Thoracic aorta (tissue), 2 donors: ENCODE data around the gene PLCXD3. TPM values are rescaled to one million over a fixed set of nuclear protein-coding genes. Genes with fewer than 3 reads are reported as not detected.

Experiments
- ATAC-seq: fragments of 150-250 bp; one replicate; pipeline ENCODE4 v1.8.0; 2017; ENCODE audit warnings: low read depth; ENCODE audit not compliant: insufficient number of reproducible peaks, low FRiP score
- DNase-seq: peaks from one replicate; pipeline ENCODE4 v3.0.0-alpha.2; 2020; ENCODE audit warnings: low spot score
- H3K27ac ChIP-seq, 2 donors: fragments of 200-600 bp; sonication (generic); 1 replicate in 1 of 2; 2 replicates in 1 of 2; pipeline ENCODE4 v1.5.1; 2016; ENCODE audit warnings: mild to moderate bottlenecking in 2 of 2, moderate library complexity in 2 of 2
- H3K27me3 ChIP-seq: fragments of 200-600 bp; sonication (generic); replicated peaks from 2 replicates; pipeline ENCODE4 v1.6.0; 2016; ENCODE audit warnings: mild to moderate bottlenecking; ENCODE audit not compliant: insufficient read depth
- H3K36me3 ChIP-seq: fragments of 200-600 bp; sonication (generic); one replicate; pipeline ENCODE4 v1.5.1; 2016
- H3K4me1 ChIP-seq, 2 donors: fragments of 200-600 bp; sonication (generic); 1 replicate in 1 of 2; 2 replicates in 1 of 2; pipeline versions ENCODE4 v1.5.1 to v1.6.0; 2016; ENCODE audit warnings: low read depth in 2 of 2, mild to moderate bottlenecking in 1 of 2; ENCODE audit not compliant: control insufficient read depth in 1 of 2
- H3K4me3 ChIP-seq: fragments of 200-600 bp; sonication (generic); 2 replicates; pipeline ENCODE4 v1.5.1; 2016; ENCODE audit warnings: mild to moderate bottlenecking
- H3K9me3 ChIP-seq: fragments of 200-600 bp; sonication (generic); 2 replicates; pipeline ENCODE4 v1.5.1; 2016
- CTCF ChIP-seq: fragments of 200-600 bp; sonication (generic); IDR thresholded peaks from one replicate; pipeline ENCODE4 v1.5.1; 2019; ENCODE audit warnings: antibody characterized with exemption
- total RNA-seq, 2 donors: library from RNA; depleted of rRNA; stranded (reverse); fragments of >200 nt; gene quantifications; one replicate each; pipeline versions ENCODE4 v1.1.0 to v1.2.3, GENCODE V29; 2016

Gene PLCXD3
- total RNA-seq, 2 donors from 2014 or later = 4.3 to 5.9 TPM

- Histone ChIP-seq H3K36me3 (no peaks in the 10 kb centered on the region), H3K27ac (no peak overlapping the region), H3K4me1 (no peaks in the 10 kb centered on the region), H3K4me3 (no peak overlapping the region), H3K9me3 (no peaks in the 10 kb centered on the region), H3K27me3 (no peaks in the 10 kb centered on the region)
- TF ChIP-seq CTCF = no peak
- no peak for ATAC-seq
- DNase-seq = no peak
These were observed 146.1 kb downstream of the PLCXD3 start for GRCh38 chr5:41364346-41364745.

GRCh38 chr5:41363343-41363986 lies 146.9 kb downstream of the PLCXD3 start:
- no peak for ATAC-seq
- no peaks in the 10 kb centered on the region for H3K4me1 ChIP-seq
- no peaks in the 10 kb centered on the region for H3K27me3 ChIP-seq
- no peak overlapping the region for H3K27ac ChIP-seq
- H3K4me3 ChIP-seq = no peak overlapping the region
- no peak for TF ChIP-seq CTCF
- no peaks in the 10 kb centered on the region for H3K36me3 ChIP-seq
- DNase-seq = no peak
- H3K9me3 ChIP-seq = no peaks in the 10 kb centered on the region

- Histone ChIP-seq H3K27me3 (no peaks in the 10 kb centered on the region), H3K27ac (no peak overlapping the region), H3K4me3 (no peak overlapping the region), H3K4me1 (no peaks in the 10 kb centered on the region), H3K36me3 (no peaks in the 10 kb centered on the region), H3K9me3 (no peaks in the 10 kb centered on the region)
- TF ChIP-seq CTCF = no peak
- no peak for DNase-seq
- no peak for ATAC-seq
These were observed 153.6 kb downstream of the PLCXD3 start for GRCh38 chr5:41356786-41357185.

- ATAC-seq = no peak
- Histone ChIP-seq H3K4me3 (no peak overlapping the region), H3K9me3 (no peaks in the 10 kb centered on the region), H3K27ac (no peak overlapping the region), H3K4me1 (peaks cover 0 to 4% of the 10 kb centered on the region in 2 donors), H3K27me3 (no peaks in the 10 kb centered on the region), H3K36me3 (no peaks in the 10 kb centered on the region)
- no peak for TF ChIP-seq CTCF
- DNase-seq = no peak
These were observed 160.6 kb downstream of the PLCXD3 start for GRCh38 chr5:41349846-41350245.

- H3K9me3 ChIP-seq = no peaks in the 10 kb centered on the region
- peaks cover 0 to 4% of the 10 kb centered on the region in 2 donors for H3K4me1 ChIP-seq
- TF ChIP-seq CTCF = no peak
- ATAC-seq = no peak
- DNase-seq = no peak
- no peak overlapping the region for H3K27ac ChIP-seq
- no peaks in the 10 kb centered on the region for H3K27me3 ChIP-seq
- H3K4me3 ChIP-seq = no peak overlapping the region
- H3K36me3 ChIP-seq = no peaks in the 10 kb centered on the region
These were observed 162.8 kb downstream of the PLCXD3 start for GRCh38 chr5:41347569-41347968.
